SK-N-MC (cell line): Measurements from ENCODE around the gene ZIC1.

Experiments
- EZH2 ChIP-seq: fragments of 200-600 bp; sonication (generic); IDR thresholded peaks from one replicate; pipeline ENCODE4 v1.6.1; 2017; ENCODE audit warnings: antibody characterized with exemption
- FOXP2 ChIP-seq: optimal IDR thresholded peaks from 2 replicates; pipeline ENCODE3; 2011; ENCODE audit warnings: mild to moderate bottlenecking, moderate library complexity; ENCODE audit not compliant: insufficient read depth; ENCODE audit errors: extremely low read length, control extremely low read depth
- POLR2AphosphoS5 ChIP-seq: IDR thresholded peaks from 2 replicates; pipeline ENCODE4 v1.6.1; 2012; ENCODE audit warnings: mild to moderate bottlenecking, low read depth, low read length, borderline replicate concordance

GRCh38 chr3:147428326-147428725 is 19.2 kb downstream of the ZIC1 start:
- TF ChIP-seq POLR2AphosphoS5 (no peak), EZH2 (no peak), FOXP2 (no peak)
